GM23338 (cell line): ENCODE data around the gene PRSS27. TPM values are rescaled to one million over a fixed set of nuclear protein-coding genes. Genes with fewer than 3 reads are reported as not detected.

Source experiments
- ATAC-seq: fragments of 200-7000 bp; cut with Tn5 transposase; 3 replicates; pipeline ENCODE4 v1.9.1; 2020
- DNase-seq: peaks from one replicate; pipeline ENCODE4 v3.0.0-alpha.2; 2015; ENCODE audit warnings: low spot score
- H2AFZ ChIP-seq: fragments of 200-600 bp; sonication (generic); 2 replicates; pipeline ENCODE4 v1.8.0; 2016; ENCODE audit warnings: antibody characterized with exemption, mild to moderate bottlenecking, moderate library complexity
- H3F3A ChIP-seq: fragments of 200-600 bp; sonication (generic); replicated peaks from 2 replicates; pipeline ENCODE4 v1.8.0; 2017; ENCODE audit warnings: antibody characterized with exemption, mixed run types, low read depth
- H3K27ac ChIP-seq: fragments of 200-600 bp; sonication (generic); 2 replicates; pipeline ENCODE4 v1.6.1; 2016; ENCODE audit warnings: low read depth
- H3K27me3 ChIP-seq: fragments of 200-600 bp; sonication (generic); 2 replicates; pipeline ENCODE4 v1.8.0; 2016; ENCODE audit warnings: mild to moderate bottlenecking, mixed run types, moderate library complexity; ENCODE audit not compliant: insufficient read depth
- H3K36me3 ChIP-seq: fragments of 200-600 bp; sonication (generic); 2 replicates; pipeline ENCODE4 v1.8.0; 2016; ENCODE audit warnings: mild to moderate bottlenecking; ENCODE audit not compliant: insufficient read depth
- H3K4me1 ChIP-seq: fragments of 200-600 bp; sonication (generic); 2 replicates; pipeline ENCODE4 v1.8.0; 2016; ENCODE audit warnings: mild to moderate bottlenecking, moderate library complexity; ENCODE audit not compliant: insufficient read depth
- H3K4me2 ChIP-seq: fragments of 200-600 bp; sonication (generic); 2 replicates; pipeline ENCODE4 v1.7.1; 2017; ENCODE audit warnings: mixed run types
- H3K4me3 ChIP-seq: fragments of 200-600 bp; sonication (generic); 2 replicates; pipeline ENCODE4 v1.6.1; 2016; ENCODE audit warnings: mixed run types
- H3K79me2 ChIP-seq: fragments of 200-600 bp; sonication (generic); replicated peaks from 2 replicates; pipeline ENCODE4 v1.8.0; 2017; ENCODE audit warnings: mild to moderate bottlenecking; ENCODE audit not compliant: insufficient read depth
- H3K9me2 ChIP-seq: fragments of 200-600 bp; sonication (generic); 2 replicates; pipeline ENCODE4 v1.8.0; 2017; ENCODE audit not compliant: insufficient read depth
- H4K20me1 ChIP-seq: fragments of 200-600 bp; sonication (generic); replicated peaks from 2 replicates; pipeline ENCODE4 v1.8.0; 2017; ENCODE audit warnings: mild to moderate bottlenecking; ENCODE audit not compliant: insufficient read depth
- H3K27ac Mint-ChIP-seq: 2 replicates; pipeline ENCODE4 v1.8.0; 2020; ENCODE audit warnings: inconsistent platforms, mild to moderate bottlenecking, moderate library complexity, mixed read lengths
- H3K27me3 Mint-ChIP-seq: 3 replicates; pipeline ENCODE4 v1.8.0; 2022; ENCODE audit warnings: low read depth, mild to moderate bottlenecking, moderate library complexity, mixed read lengths, inconsistent platforms; ENCODE audit not compliant: insufficient read depth, poor library complexity
- H3K36me3 Mint-ChIP-seq: 3 replicates; pipeline ENCODE4 v1.8.0; 2021; ENCODE audit warnings: low read depth, mild to moderate bottlenecking, inconsistent platforms, moderate library complexity, mixed read lengths
- H3K4me1 Mint-ChIP-seq: 3 replicates; pipeline ENCODE4 v1.8.0; 2020; ENCODE audit warnings: mild to moderate bottlenecking, inconsistent platforms, mixed read lengths
- H3K4me3 Mint-ChIP-seq: 3 replicates; pipeline ENCODE4 v1.8.0; 2021; ENCODE audit warnings: moderate library complexity, mild to moderate bottlenecking, inconsistent platforms, mixed read lengths
- H3K9me3 Mint-ChIP-seq: 3 replicates; pipeline ENCODE4 v1.8.0; 2020; ENCODE audit warnings: moderate library complexity, mild to moderate bottlenecking, inconsistent platforms, mixed read lengths
- CTCF ChIP-seq, 2 experiments: fragments of 200-600 bp in 1 of 2; sonication (generic) in 1 of 2; conservative IDR thresholded peaks; 2 replicates each; pipeline versions ENCODE4 v1.5.1 to v1.6.1; 2016 to 2017; ENCODE audit warnings: antibody characterized with exemption in 2 of 2, low read depth in 2 of 2, mild to moderate bottlenecking in 2 of 2, moderate library complexity in 1 of 2
- EZH2phosphoT487 ChIP-seq: fragments of 200-600 bp; sonication (generic); IDR thresholded peaks from one replicate; pipeline ENCODE4 v1.8.1; 2018; ENCODE audit warnings: antibody characterized with exemption; ENCODE audit not compliant: unreplicated experiment
- ZNF331 ChIP-seq: fragments of 250-450 bp; sonication (Bioruptor Pico); IDR thresholded peaks from 2 replicates; pipeline ENCODE4 v1.5.0; 2020; ENCODE audit warnings: low read depth, mild to moderate bottlenecking, moderate library complexity
- polyA plus RNA-seq: library from polyadenylated mRNA; unstranded; fragments of >200 nt; fragmentation: Nextera tagmentation; extraction: Ambion mirVana; gene quantifications from 2 replicates; pipeline ENCODE4 v1.2.1, GENCODE V29; 2016
- total RNA-seq: library from RNA; depleted of rRNA; stranded (reverse); fragments of >200 nt; shearing (Covaris generic); gene quantifications from 2 replicates; pipeline ENCODE4 v1.2.3, GENCODE V29; 2014
- TF ChIP-seq, protein P1 (sequence below): IDR thresholded peaks from 2 replicates; pipeline ENCODE4 v1.6.1; 2016; ENCODE audit warnings: antibody characterized with exemption
- TF ChIP-seq, protein P2 (sequence below): fragments of 250-450 bp; sonication (Bioruptor Pico); IDR thresholded peaks from 2 replicates; pipeline ENCODE4 v1.5.0; 2020; ENCODE audit warnings: mild to moderate bottlenecking, moderate library complexity

Gene PRSS27
- total and polyA plus RNA-seq, 2 experiments from 2014 or later, result 0.73 to 1.6 TPM

- TF ChIP-seq, protein P1, sequence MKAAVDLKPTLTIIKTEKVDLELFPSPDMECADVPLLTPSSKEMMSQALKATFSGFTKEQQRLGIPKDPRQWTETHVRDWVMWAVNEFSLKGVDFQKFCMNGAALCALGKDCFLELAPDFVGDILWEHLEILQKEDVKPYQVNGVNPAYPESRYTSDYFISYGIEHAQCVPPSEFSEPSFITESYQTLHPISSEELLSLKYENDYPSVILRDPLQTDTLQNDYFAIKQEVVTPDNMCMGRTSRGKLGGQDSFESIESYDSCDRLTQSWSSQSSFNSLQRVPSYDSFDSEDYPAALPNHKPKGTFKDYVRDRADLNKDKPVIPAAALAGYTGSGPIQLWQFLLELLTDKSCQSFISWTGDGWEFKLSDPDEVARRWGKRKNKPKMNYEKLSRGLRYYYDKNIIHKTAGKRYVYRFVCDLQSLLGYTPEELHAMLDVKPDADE, result no peak
- TF ChIP-seq, protein P2, sequence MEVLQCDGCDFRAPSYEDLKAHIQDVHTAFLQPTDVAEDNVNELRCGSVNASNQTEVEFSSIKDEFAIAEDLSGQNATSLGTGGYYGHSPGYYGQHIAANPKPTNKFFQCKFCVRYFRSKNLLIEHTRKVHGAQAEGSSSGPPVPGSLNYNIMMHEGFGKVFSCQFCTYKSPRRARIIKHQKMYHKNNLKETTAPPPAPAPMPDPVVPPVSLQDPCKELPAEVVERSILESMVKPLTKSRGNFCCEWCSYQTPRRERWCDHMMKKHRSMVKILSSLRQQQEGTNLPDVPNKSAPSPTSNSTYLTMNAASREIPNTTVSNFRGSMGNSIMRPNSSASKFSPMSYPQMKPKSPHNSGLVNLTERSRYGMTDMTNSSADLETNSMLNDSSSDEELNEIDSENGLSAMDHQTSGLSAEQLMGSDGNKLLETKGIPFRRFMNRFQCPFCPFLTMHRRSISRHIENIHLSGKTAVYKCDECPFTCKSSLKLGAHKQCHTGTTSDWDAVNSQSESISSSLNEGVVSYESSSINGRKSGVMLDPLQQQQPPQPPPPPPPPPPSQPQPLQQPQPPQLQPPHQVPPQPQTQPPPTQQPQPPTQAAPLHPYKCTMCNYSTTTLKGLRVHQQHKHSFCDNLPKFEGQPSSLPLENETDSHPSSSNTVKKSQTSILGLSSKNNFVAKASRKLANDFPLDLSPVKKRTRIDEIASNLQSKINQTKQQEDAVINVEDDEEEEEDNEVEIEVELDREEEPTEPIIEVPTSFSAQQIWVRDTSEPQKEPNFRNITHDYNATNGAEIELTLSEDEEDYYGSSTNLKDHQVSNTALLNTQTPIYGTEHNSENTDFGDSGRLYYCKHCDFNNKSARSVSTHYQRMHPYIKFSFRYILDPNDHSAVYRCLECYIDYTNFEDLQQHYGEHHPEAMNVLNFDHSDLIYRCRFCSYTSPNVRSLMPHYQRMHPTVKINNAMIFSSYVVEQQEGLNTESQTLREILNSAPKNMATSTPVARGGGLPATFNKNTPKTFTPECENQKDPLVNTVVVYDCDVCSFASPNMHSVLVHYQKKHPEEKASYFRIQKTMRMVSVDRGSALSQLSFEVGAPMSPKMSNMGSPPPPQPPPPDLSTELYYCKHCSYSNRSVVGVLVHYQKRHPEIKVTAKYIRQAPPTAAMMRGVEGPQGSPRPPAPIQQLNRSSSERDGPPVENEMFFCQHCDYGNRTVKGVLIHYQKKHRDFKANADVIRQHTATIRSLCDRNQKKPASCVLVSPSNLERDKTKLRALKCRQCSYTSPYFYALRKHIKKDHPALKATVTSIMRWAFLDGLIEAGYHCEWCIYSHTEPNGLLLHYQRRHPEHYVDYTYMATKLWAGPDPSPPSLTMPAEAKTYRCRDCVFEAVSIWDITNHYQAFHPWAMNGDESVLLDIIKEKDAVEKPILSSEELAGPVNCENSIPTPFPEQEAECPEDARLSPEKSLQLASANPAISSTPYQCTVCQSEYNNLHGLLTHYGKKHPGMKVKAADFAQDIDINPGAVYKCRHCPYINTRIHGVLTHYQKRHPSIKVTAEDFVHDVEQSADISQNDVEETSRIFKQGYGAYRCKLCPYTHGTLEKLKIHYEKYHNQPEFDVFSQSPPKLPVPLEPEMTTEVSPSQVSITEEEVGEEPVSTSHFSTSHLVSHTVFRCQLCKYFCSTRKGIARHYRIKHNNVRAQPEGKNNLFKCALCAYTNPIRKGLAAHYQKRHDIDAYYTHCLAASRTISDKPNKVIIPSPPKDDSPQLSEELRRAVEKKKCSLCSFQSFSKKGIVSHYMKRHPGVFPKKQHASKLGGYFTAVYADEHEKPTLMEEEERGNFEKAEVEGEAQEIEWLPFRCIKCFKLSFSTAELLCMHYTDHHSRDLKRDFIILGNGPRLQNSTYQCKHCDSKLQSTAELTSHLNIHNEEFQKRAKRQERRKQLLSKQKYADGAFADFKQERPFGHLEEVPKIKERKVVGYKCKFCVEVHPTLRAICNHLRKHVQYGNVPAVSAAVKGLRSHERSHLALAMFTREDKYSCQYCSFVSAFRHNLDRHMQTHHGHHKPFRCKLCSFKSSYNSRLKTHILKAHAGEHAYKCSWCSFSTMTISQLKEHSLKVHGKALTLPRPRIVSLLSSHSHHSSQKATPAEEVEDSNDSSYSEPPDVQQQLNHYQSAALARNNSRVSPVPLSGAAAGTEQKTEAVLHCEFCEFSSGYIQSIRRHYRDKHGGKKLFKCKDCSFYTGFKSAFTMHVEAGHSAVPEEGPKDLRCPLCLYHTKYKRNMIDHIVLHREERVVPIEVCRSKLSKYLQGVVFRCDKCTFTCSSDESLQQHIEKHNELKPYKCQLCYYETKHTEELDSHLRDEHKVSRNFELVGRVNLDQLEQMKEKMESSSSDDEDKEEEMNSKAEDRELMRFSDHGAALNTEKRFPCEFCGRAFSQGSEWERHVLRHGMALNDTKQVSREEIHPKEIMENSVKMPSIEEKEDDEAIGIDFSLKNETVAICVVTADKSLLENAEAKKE (CRISPR knock-in tag), result no peak
- no peak for TF ChIP-seq ZNF331 (CRISPR knock-in tag)
Observed at GRCh38 chr16:2734844-2735515, 15.0 kb upstream of the PRSS27 start (continued).

DNA sequence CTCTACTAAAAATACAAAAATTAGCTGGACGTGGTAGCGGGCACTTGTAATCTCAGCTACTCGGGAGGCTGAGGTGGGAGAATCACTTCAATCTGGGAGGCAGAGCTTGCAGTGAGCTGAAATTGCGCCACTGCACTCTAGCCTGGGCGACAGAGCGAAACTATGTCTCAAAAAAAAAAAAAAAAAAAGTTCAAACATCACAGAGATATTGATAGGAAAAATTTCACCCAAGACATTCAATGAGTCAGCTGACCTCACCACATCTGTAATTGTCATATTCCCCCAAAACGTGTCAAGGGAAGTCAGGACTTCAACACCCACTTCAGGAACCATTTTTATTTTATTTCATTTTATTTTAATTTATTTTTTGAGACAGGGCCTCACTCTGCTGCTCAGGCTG is 8.0 kb upstream of the PRSS27 start:
- peaks cover 5% of the 10 kb centered on the region for H3K27me3 Mint-ChIP-seq
- no peaks in the 10 kb centered on the region for H3K9me3 Mint-ChIP-seq
- Histone ChIP-seq H4K20me1 (no peaks in the 10 kb centered on the region), H3K36me3 (no peaks in the 10 kb centered on the region), H3K27me3 (no peaks in the 10 kb centered on the region), H3K4me3 (no peak overlapping the region), H3K4me2 (no peak overlapping the region), H3F3A (0 out of 2 replicates have a peak, but pooled peaks cover 4% of the 10 kb centered on the region), H3K4me1 (no peaks in the 10 kb centered on the region), H3K9me2 (no peaks in the 10 kb centered on the region), H3K79me2 (no peaks in the 10 kb centered on the region), H2AFZ (no peak overlapping the region), H3K27ac (no peak overlapping the region)
- no peaks in the 10 kb centered on the region for H3K36me3 Mint-ChIP-seq
- H3K4me1 Mint-ChIP-seq, result no peaks in the 10 kb centered on the region; the same call in 2 of the 3 replicates
- ATAC-seq, result no peak
- H3K27ac Mint-ChIP-seq, result no peak overlapping the region
- DNase-seq, result no peak
- H3K4me3 Mint-ChIP-seq, result no peak overlapping the region
- TF ChIP-seq CTCF (conservative IDR thresholded peaks at IDR 0.05; ENCODE audit: low read depth in 2 of 2), result no peak
- TF ChIP-seq, protein P2 (CRISPR knock-in tag), result no peak
- no peak for TF ChIP-seq EZH2phosphoT487
